GM21526 (cell line): Measurements from ENCODE around the gene PRPF19.
"Not testable (repeated sequence)": the region's sequence is repeated elsewhere in the genome, so short reads cannot be mapped to it uniquely, and the experiment has no call there.

Experiments used
- ATAC-seq: cut with Tn5 transposase; IDR thresholded peaks from one replicate; pipeline ENCODE4 v1.9.1; 2021; ENCODE audit warnings: moderate library complexity; ENCODE audit not compliant: unreplicated experiment, low FRiP score

PRPF19 gene

GRCh38 chr11:60910281-60910687 lies 3.9 kb upstream of the PRPF19 start:
- peak; percentile 34 for ATAC-seq

GRCh38 chr11:60909680-60910280 lies 3.4 kb upstream of the PRPF19 start:
- ATAC-seq: not testable (repeated sequence)

DNA sequence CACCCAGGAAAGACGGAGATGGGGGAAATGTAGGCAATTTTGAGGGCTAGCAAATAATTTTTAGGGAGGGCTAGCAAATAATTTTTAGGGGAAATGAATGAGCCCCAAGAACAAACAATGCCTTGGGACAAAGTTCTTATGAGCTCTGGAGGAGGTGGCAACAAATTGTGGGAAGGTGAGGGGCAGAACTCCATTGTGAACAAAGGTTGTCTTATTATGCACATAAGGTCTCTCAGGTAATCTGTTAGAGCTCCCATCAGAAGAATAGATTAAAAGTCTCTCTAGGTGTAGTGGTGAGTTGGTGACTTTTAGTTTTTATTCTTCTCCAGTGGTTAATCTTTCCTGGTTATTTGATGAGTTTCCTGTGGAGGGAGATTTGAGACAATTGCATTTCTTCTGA lies 2.4 kb upstream of the PRPF19 start:
- ATAC-seq: no peak

- no peak for ATAC-seq
Measured at GRCh38 chr11:60905551-60906113, 753 bp downstream of the PRPF19 start.

DNA sequence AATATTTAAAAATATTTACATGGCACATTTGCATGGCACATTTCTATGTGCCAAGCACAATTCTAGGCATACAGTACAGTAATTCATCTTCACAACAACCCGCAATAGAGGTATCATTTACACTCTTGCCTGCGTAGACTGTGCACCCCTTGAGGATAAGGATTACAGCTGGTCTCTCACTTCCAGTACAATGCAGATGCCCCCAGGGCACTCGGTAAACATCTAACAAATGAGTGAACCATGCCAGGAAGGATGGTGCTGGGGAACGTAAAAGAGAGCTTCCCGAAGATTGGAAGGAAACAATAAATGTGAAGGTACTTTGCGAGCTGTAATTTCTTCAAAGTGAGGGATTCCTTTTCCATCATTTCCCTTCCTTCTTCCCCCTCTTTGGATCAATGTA lies 1.3 kb downstream of the PRPF19 start:
- no peak for ATAC-seq

DNA sequence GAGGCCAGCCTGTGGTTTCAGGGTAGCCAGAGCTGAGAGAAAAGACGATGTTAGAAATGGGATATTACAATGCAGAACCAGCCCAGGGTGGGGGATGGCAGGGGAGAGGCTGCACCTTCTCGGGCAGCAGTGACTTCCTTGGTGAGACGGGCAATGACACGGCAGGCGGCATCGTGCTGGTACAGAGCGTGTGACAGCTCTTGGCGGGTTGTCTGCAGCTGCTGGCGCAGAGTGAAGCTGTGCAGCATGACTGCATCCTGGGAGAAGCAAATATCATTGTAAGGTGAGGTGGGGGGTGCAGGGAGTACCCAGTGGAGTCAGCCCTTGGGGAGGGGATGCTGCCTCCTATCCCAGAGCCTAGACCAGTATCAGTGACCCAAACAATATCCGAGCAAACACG lies 3.8 kb downstream of the PRPF19 start:
- no peak for ATAC-seq

- ATAC-seq: no peak
Measured at GRCh38 chr11:60900673-60901404, 5.5 kb downstream of the PRPF19 start.

GRCh38 chr11:60899977-60900376 lies 6.4 kb downstream of the PRPF19 start:
- no peak for ATAC-seq

- ATAC-seq: no peak
Measured at GRCh38 chr11:60899046-60899936, 7.1 kb downstream of the PRPF19 start.

GRCh38 chr11:60897496-60897895 lies 8.9 kb downstream of the PRPF19 start:
- ATAC-seq: no peak

DNA sequence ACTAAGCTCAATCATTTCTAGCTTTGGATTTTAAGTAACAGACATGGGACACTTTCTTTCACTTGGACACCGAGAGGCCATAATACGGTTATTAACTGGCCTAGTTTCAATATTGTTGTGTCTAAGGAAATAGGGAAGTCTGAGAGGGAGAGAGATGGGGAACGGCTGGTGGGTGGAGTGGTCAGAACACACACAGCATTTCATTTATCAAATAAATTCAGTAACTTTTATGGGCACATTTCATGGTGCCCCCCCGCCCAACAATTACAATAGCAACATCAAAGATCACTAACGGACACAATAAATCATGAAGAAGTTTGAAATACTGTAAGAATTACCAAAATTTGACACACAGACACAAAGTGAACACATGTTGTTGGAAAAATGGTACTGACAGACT lies 10.7 kb downstream of the PRPF19 start:
- no peak for ATAC-seq

- no peak for ATAC-seq
Measured at GRCh38 chr11:60891103-60891741, 15.2 kb downstream of the PRPF19 start.

DNA sequence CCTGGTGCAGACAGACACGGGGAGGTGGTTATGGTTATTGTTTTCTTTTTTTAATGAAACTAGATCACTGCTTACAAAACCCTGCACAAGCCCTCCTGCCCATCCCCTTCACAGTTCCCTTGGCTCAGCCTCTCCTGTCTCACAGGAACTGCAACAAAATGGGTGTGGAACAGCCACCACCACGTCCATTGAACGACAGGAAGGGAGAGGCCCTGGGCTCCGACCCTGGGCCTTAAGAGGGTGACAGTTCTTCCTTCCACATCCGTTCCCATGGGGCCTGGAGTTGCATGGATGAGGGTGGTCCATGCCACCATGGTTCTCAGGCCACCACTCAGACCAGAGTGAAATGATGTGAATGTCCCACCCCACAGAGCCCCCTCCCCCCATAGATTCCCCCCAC lies 15.7 kb downstream of the PRPF19 start:
- no peak for ATAC-seq

GRCh38 chr11:60889869-60890311 lies 16.5 kb downstream of the PRPF19 start:
- ATAC-seq: no peak

DNA sequence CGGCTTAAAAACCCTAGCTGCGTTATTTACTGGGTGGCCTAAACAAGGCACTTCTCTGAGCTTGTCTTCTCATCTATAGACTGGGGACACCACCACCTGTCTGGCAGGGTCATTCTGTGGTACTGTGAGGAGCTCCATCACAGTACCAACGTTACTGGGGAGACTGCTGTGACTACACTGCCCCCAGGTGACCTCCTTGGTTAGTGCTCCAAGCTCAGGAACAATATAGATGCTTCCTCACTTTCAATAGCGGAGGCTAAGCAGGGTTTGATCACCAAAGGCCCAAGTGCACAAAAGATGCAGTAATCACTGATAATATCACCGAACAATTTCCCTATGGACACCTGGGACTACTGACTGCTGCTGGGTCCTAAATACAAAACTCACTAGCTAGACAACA lies 18.8 kb downstream of the PRPF19 start:
- ATAC-seq: no peak

GRCh38 chr11:60880643-60881282 lies 25.6 kb downstream of the PRPF19 start:
- no peak for ATAC-seq

GRCh38 chr11:60879971-60880588 lies 26.3 kb downstream of the PRPF19 start:
- no peak for ATAC-seq

- no peak for ATAC-seq
Measured at GRCh38 chr11:60879104-60879503, 27.3 kb downstream of the PRPF19 start.

DNA sequence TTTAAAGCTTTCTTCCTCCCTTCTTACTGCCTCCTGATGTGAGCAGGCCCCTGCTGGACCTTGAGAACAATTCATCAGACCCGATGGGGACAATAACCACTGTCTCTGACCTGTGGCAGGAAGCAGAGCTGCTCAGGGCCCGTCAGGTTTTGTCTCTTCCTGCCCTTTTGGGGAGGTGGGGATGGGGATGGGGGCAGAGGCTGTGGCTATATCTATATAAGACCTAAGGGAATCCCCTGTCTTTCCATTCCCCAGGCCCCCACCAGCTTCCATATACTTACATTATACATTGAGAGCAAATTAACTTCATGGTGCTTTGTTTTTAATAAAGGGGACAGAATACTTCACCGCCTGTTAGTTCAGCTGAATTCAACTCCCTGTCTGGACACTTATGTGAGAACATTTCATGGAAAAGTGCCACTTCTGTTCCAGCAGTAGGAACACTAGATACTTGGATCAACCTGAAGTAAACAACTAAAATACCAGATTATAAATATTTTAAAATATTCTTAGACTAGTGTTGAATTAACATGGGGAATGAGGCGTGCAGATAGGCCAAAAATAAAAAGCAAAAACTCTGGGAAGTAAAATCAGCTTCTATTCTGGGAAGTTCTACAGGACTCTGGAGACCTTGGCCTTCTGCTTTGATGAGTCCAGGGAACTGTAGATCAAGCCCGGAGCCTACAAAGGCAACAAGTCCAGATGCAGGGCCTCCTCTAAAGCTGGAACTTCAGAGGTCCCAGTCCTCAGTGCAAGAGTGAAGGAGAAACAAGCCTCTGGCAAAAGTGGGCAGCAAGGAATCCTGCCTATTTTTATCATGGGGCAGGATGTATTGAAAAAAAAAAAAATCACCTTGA lies 27.9 kb downstream of the PRPF19 start:
- ATAC-seq: no peak
